MM.1S (cell line): ENCODE results near the gene TAF9B.
A peak's percentile ranks its signal among the peaks of the same experiment; 100 is the strongest.

Source experiments
- DNase-seq: peaks from one replicate; pipeline ENCODE4 v3.0.0-alpha.2; 2015
- H2AFZ ChIP-seq: fragments of 300-600 bp; sonication (generic); 2 replicates; pipeline ENCODE4 v1.6.0; 2016; ENCODE audit warnings: antibody characterized with exemption, low read length
- H3F3A ChIP-seq: fragments of 300-600 bp; sonication (generic); 2 replicates; pipeline ENCODE4 v1.6.1; 2016; ENCODE audit warnings: mild to moderate bottlenecking, antibody characterized with exemption, low read length, moderate library complexity, mixed read lengths; ENCODE audit not compliant: insufficient read depth
- H3K27ac ChIP-seq: fragments of 300-600 bp; sonication (generic); 2 replicates; pipeline ENCODE4 v1.5.1; 2016; ENCODE audit warnings: mild to moderate bottlenecking, low read length
- H3K27me3 ChIP-seq: fragments of 300-600 bp; sonication (generic); replicated peaks from 2 replicates; pipeline ENCODE4 v1.6.0; 2016; ENCODE audit warnings: low read length; ENCODE audit not compliant: insufficient read depth
- H3K36me3 ChIP-seq: fragments of 300-600 bp; sonication (generic); replicated peaks from 2 replicates; pipeline ENCODE4 v1.6.1; 2016; ENCODE audit warnings: mild to moderate bottlenecking, low read length, mixed read lengths; ENCODE audit not compliant: insufficient read depth
- H3K4me1 ChIP-seq: fragments of 300-600 bp; sonication (generic); 2 replicates; pipeline ENCODE4 v1.6.1; 2016; ENCODE audit warnings: low read length, mixed read lengths
- H3K4me2 ChIP-seq: fragments of 300-600 bp; sonication (generic); 2 replicates; pipeline ENCODE4 v1.6.0; 2016; ENCODE audit warnings: low read depth, low read length
- H3K4me3 ChIP-seq: fragments of 300-600 bp; sonication (generic); 2 replicates; pipeline ENCODE4 v1.5.1; 2016; ENCODE audit warnings: low read length, mixed read lengths
- H3K79me2 ChIP-seq: fragments of 300-600 bp; sonication (generic); 2 replicates; pipeline ENCODE4 v1.6.1; 2016; ENCODE audit warnings: mixed run types, low read length, mixed read lengths
- H3K9ac ChIP-seq: fragments of 300-600 bp; sonication (generic); 2 replicates; pipeline ENCODE4 v1.6.1; 2016; ENCODE audit warnings: low read length, mixed read lengths
- H3K9me2 ChIP-seq: fragments of 300-600 bp; sonication (generic); replicated peaks from 2 replicates; pipeline ENCODE4 v1.6.1; 2016; ENCODE audit warnings: mild to moderate bottlenecking, low read length, mixed read lengths; ENCODE audit not compliant: insufficient read depth
- H3K9me3 ChIP-seq: fragments of 300-600 bp; sonication (generic); replicated peaks from 2 replicates; pipeline ENCODE4 v1.6.1; 2016; ENCODE audit warnings: mild to moderate bottlenecking, low read length, mixed read lengths; ENCODE audit not compliant: insufficient read depth
- H4K20me1 ChIP-seq: fragments of 300-600 bp; sonication (generic); 2 replicates; pipeline ENCODE4 v1.6.1; 2016; ENCODE audit warnings: mild to moderate bottlenecking, low read length, moderate library complexity, mixed read lengths; ENCODE audit not compliant: insufficient read depth
- EZH2 ChIP-seq: fragments of 300-600 bp; sonication (generic); optimal IDR thresholded peaks from 2 replicates; pipeline ENCODE3; 2017; ENCODE audit warnings: low read depth, mild to moderate bottlenecking, antibody characterized with exemption, low read length, mixed read lengths
- EZH2phosphoT487 ChIP-seq: fragments of 300-600 bp; sonication (generic); IDR thresholded peaks from 2 replicates; pipeline ENCODE4 v1.6.1; 2018; ENCODE audit warnings: antibody characterized with exemption, low read length
- TF ChIP-seq, protein P1 (sequence below): fragments of 300-600 bp; sonication (generic); IDR thresholded peaks from 2 replicates; pipeline ENCODE4 v1.5.1; 2016; ENCODE audit warnings: antibody characterized with exemption, low read length, mixed read lengths

The TAF9B gene

DNA sequence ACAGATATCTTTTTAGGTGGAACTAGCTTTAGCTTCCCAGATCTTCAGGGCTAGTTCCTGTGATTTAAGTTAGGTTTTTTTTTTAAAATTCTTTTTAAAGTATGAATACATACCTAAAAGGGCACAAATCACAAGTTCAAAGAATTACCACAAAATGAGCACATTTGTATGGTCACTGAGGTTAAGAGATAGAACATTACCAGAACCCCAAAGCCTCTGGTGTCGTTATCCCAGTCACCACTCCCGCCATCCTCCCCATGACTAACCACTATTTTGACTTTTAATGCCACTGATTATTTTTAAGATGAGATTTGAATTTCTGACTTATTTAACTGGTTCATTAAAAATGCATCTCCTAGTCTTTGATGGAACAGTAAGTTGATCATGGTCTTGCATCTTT lies 30.0 kb downstream of the TAF9B start:
- Histone ChIP-seq H3K27me3 (no peaks in the 10 kb centered on the region), H3F3A (peaks cover 4% of the 10 kb centered on the region; the same call in 1 of the 2 replicates), H3K9me2 (no peaks in the 10 kb centered on the region), H3K27ac (no peak overlapping the region), H3K36me3 (no peaks in the 10 kb centered on the region; the same call in 1 of the 2 replicates), H3K79me2 (peaks cover 98% of the 10 kb centered on the region), H3K9ac (no peak overlapping the region), H2AFZ (no peak overlapping the region), H4K20me1 (peaks cover 50% of the 10 kb centered on the region), H3K4me1 (peaks cover 11% of the 10 kb centered on the region; the same call in 1 of the 2 replicates), H3K4me2 (no peak overlapping the region), H3K9me3 (no peaks in the 10 kb centered on the region), H3K4me3 (no peak overlapping the region)
- no peak for DNase-seq
- TF ChIP-seq EZH2, result no peak
- TF ChIP-seq, protein P1, sequence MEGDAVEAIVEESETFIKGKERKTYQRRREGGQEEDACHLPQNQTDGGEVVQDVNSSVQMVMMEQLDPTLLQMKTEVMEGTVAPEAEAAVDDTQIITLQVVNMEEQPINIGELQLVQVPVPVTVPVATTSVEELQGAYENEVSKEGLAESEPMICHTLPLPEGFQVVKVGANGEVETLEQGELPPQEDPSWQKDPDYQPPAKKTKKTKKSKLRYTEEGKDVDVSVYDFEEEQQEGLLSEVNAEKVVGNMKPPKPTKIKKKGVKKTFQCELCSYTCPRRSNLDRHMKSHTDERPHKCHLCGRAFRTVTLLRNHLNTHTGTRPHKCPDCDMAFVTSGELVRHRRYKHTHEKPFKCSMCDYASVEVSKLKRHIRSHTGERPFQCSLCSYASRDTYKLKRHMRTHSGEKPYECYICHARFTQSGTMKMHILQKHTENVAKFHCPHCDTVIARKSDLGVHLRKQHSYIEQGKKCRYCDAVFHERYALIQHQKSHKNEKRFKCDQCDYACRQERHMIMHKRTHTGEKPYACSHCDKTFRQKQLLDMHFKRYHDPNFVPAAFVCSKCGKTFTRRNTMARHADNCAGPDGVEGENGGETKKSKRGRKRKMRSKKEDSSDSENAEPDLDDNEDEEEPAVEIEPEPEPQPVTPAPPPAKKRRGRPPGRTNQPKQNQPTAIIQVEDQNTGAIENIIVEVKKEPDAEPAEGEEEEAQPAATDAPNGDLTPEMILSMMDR, result no peak
- TF ChIP-seq EZH2phosphoT487, result no peak

DNA sequence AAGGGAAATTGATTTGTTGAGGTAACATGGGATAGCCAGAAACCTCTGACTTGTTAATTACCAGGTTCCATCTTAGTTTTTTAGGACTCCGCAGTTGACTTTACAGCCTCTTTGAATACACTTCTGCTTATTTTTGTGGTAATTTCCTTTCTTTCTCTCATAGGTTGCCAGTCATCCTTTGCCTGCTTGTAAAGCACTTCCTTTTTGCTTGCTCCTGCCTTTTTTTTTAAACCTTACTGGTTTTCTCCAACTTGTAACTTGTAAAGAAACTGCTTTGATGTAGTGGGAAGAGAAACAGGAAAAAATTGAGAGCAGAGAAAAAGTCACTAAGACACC lies 32.8 kb downstream of the TAF9B start:
- H3K9ac ChIP-seq, result peak overlapping the region; percentile 98; the same call in 1 of the 2 replicates
- H3K4me3 ChIP-seq, result peak overlapping the region; percentile 90
- H3F3A ChIP-seq, result peaks cover 4% of the 10 kb centered on the region
- H4K20me1 ChIP-seq, result peaks cover 33% of the 10 kb centered on the region
- no peaks in the 10 kb centered on the region for H3K9me3 ChIP-seq
- no peaks in the 10 kb centered on the region for H3K27me3 ChIP-seq
- TF ChIP-seq, protein P1, result no peak
- no peak for TF ChIP-seq EZH2phosphoT487
- DNase-seq, result no peak
- no peak overlapping the region for H2AFZ ChIP-seq
- H3K27ac ChIP-seq, result peak overlapping the region; percentile 86; the same call in 1 of the 2 replicates
- H3K36me3 ChIP-seq, result no peaks in the 10 kb centered on the region
- H3K79me2 ChIP-seq, result peaks cover 74% of the 10 kb centered on the region
- peak overlapping the region; percentile 83 for H3K4me2 ChIP-seq
- H3K4me1 ChIP-seq, result peaks cover 15% of the 10 kb centered on the region; the same call in 1 of the 2 replicates
- H3K9me2 ChIP-seq, result no peaks in the 10 kb centered on the region

DNA sequence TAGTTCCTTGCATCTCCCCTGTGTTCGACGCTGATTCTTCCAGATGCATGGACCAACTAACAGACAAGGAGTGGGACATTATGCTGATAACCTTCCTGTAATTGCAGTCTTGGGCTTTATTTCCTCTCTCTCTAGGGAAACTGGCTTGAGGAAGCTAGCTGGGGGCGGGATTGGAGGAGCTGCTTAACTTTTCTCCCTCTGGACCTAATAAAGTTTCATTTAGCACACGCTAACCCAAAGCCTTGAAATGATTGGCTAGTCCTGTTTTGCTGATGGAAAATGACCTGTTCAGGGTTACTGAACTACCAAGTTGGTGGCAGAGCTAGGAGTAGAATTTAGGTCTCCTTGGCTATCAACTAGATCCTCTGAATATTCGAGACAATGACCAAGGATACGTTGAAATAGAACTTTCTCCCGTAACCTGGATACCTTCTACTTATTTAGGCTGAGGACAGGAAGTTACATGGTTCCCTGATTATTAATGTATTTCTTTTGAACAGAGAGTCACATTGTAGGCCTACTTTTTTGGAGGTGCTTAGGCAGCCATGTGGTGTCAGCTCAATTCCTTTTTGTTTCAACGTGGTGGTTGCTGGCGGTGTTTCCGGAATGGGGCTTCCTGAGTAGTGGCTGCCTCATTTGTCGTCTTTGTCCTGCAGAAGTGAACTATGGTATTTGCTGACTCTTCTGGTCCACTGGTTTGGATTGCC lies 33.4 kb downstream of the TAF9B start:
- Histone ChIP-seq H3K9me2 (no peaks in the 10 kb centered on the region), H2AFZ (no peak overlapping the region), H3F3A (peaks cover 4% of the 10 kb centered on the region), H3K4me3 (peak overlapping the region; percentile 90), H3K79me2 (peaks cover 69% of the 10 kb centered on the region), H4K20me1 (peaks cover 30% of the 10 kb centered on the region), H3K9me3 (no peaks in the 10 kb centered on the region), H3K27me3 (no peaks in the 10 kb centered on the region), H3K36me3 (no peaks in the 10 kb centered on the region), H3K9ac (peak overlapping the region; percentile 98), H3K27ac (peak overlapping the region; percentile 86), H3K4me1 (peaks cover 15% of the 10 kb centered on the region; the same call in 1 of the 2 replicates), H3K4me2 (peak overlapping the region; percentile 83)
- DNase-seq, result peak; percentile 34
- TF ChIP-seq EZH2 (no peak), EZH2phosphoT487 (no peak)
- TF ChIP-seq, protein P1, result no peak
